OCI-LY3 (cell line): ENCODE data around the gene BTBD1.

Experiments used
- CTCF ChIP-seq: fragments of 200-600, 300-600 bp; sonication (generic); IDR thresholded peaks from 2 replicates; pipeline ENCODE4 v1.5.1; 2014; ENCODE audit warnings: antibody characterized with exemption, low read length, low read depth
- EZH2phosphoT487 ChIP-seq: fragments of 200-600 bp; shearing (Covaris generic); IDR thresholded peaks from 2 replicates; pipeline ENCODE4 v1.6.1; 2018; ENCODE audit warnings: antibody characterized with exemption, mixed run types, low read depth

- no peak for TF ChIP-seq CTCF
- no peak for TF ChIP-seq EZH2phosphoT487
Observed at GRCh38 chr15:83064859-83065258, 2.2 kb downstream of the BTBD1 start.
